ENCODE data around the gene CHRNG. TPM values are rescaled to one million over a fixed set of nuclear protein-coding genes. Genes with fewer than 3 reads are reported as not detected.

Gene CHRNG
- total RNA-seq, 1 donor from 2014 or later: not detected

GRCh38 chr2:232492963-232493700 lies 46.4 kb upstream of the CHRNG start:
- H3K9ac ChIP-seq (ENCODE audit: low read length): no peak overlapping the region
- H3K4me1 ChIP-seq (ENCODE audit: insufficient read depth, low read length): no peaks in the 10 kb centered on the region
- H3K79me2 ChIP-seq (ENCODE audit: insufficient read depth, low read length): no peaks in the 10 kb centered on the region
- no peak overlapping the region for H3K27ac ChIP-seq (ENCODE audit: low read depth, low read length)
- Mint-ChIP-seq H3K9me3 (ENCODE audit: unreplicated experiment) (no peaks in the 10 kb centered on the region), H3K4me3 (ENCODE audit: unreplicated experiment) (no peak overlapping the region), H3K36me3 (ENCODE audit: low read depth, unreplicated experiment) (peaks cover 2% of the 10 kb centered on the region), H3K27ac (ENCODE audit: unreplicated experiment) (no peak overlapping the region), H3K4me1 (ENCODE audit: low read depth, unreplicated experiment) (no peaks in the 10 kb centered on the region), H3K27me3 (ENCODE audit: low read depth, unreplicated experiment) (peaks cover 72% of the 10 kb centered on the region)
- no peak overlapping the region for H3K4me3 ChIP-seq (ENCODE audit: insufficient read depth, low read depth, low read length)
- TF ChIP-seq, protein P1, sequence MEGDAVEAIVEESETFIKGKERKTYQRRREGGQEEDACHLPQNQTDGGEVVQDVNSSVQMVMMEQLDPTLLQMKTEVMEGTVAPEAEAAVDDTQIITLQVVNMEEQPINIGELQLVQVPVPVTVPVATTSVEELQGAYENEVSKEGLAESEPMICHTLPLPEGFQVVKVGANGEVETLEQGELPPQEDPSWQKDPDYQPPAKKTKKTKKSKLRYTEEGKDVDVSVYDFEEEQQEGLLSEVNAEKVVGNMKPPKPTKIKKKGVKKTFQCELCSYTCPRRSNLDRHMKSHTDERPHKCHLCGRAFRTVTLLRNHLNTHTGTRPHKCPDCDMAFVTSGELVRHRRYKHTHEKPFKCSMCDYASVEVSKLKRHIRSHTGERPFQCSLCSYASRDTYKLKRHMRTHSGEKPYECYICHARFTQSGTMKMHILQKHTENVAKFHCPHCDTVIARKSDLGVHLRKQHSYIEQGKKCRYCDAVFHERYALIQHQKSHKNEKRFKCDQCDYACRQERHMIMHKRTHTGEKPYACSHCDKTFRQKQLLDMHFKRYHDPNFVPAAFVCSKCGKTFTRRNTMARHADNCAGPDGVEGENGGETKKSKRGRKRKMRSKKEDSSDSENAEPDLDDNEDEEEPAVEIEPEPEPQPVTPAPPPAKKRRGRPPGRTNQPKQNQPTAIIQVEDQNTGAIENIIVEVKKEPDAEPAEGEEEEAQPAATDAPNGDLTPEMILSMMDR (IDR thresholded peaks at IDR 0.05; ENCODE audit: insufficient read depth, low read depth, low read length): no peak
- no peak for TF ChIP-seq EZH2 (IDR thresholded peaks at IDR 0.05; ENCODE audit: insufficient read depth, low read length)
- no peak for FAIRE-seq
- no peak overlapping the region for H3K4me2 ChIP-seq (ENCODE audit: low read length)
- no peaks in the 10 kb centered on the region for H4K20me1 ChIP-seq (ENCODE audit: insufficient read depth, low read length)
- DNase-seq (ENCODE audit: low read depth): no peak
- H2AFZ ChIP-seq (ENCODE audit: low read depth, low read length): no peak overlapping the region
- H3K9me3 ChIP-seq (ENCODE audit: insufficient read depth, low read depth, low read length): no peaks in the 10 kb centered on the region
- peaks cover 22% of the 10 kb centered on the region for H3K27me3 ChIP-seq (ENCODE audit: insufficient read depth, low read length)
- no peaks in the 10 kb centered on the region for H3K36me3 ChIP-seq (ENCODE audit: insufficient read depth, low read length)

GRCh38 chr2:232493701-232494474 lies 45.6 kb upstream of the CHRNG start:
- no peaks in the 10 kb centered on the region for H3K36me3 ChIP-seq (ENCODE audit: insufficient read depth, low read length)
- no peaks in the 10 kb centered on the region for H3K36me3 Mint-ChIP-seq (ENCODE audit: low read depth, unreplicated experiment)
- no peak overlapping the region for H3K27ac Mint-ChIP-seq (ENCODE audit: unreplicated experiment)
- H3K4me2 ChIP-seq (ENCODE audit: low read length): no peak overlapping the region
- no peak for TF ChIP-seq EZH2 (IDR thresholded peaks at IDR 0.05; ENCODE audit: insufficient read depth, low read length)
- TF ChIP-seq, protein P1 (IDR thresholded peaks at IDR 0.05; ENCODE audit: insufficient read depth, low read depth, low read length): no peak
- peaks cover 71% of the 10 kb centered on the region for H3K27me3 Mint-ChIP-seq (ENCODE audit: low read depth, unreplicated experiment)
- H4K20me1 ChIP-seq (ENCODE audit: insufficient read depth, low read length): no peaks in the 10 kb centered on the region
- H3K4me3 Mint-ChIP-seq (ENCODE audit: unreplicated experiment): no peak overlapping the region
- H3K27ac ChIP-seq (ENCODE audit: low read depth, low read length): no peak overlapping the region
- H3K79me2 ChIP-seq (ENCODE audit: insufficient read depth, low read length): no peaks in the 10 kb centered on the region
- no peaks in the 10 kb centered on the region for H3K9me3 ChIP-seq (ENCODE audit: insufficient read depth, low read depth, low read length)
- peaks cover 14% of the 10 kb centered on the region for H3K27me3 ChIP-seq (ENCODE audit: insufficient read depth, low read length)
- no peaks in the 10 kb centered on the region for H3K4me1 ChIP-seq (ENCODE audit: insufficient read depth, low read length)
- DNase-seq (ENCODE audit: low read depth): no peak
- H3K9ac ChIP-seq (ENCODE audit: low read length): no peak overlapping the region
- H2AFZ ChIP-seq (ENCODE audit: low read depth, low read length): no peak overlapping the region
- no peaks in the 10 kb centered on the region for H3K4me1 Mint-ChIP-seq (ENCODE audit: low read depth, unreplicated experiment)
- H3K9me3 Mint-ChIP-seq (ENCODE audit: unreplicated experiment): no peaks in the 10 kb centered on the region
- no peak overlapping the region for H3K4me3 ChIP-seq (ENCODE audit: insufficient read depth, low read depth, low read length)
- no peak for FAIRE-seq
